Aorta (tissue), 5 donors: ENCODE measurements around the gene CDH26. TPM values are rescaled to one million over a fixed set of nuclear protein-coding genes. Genes with fewer than 3 reads are reported as not detected.

Experiments used
- ATAC-seq: fragments of 200-7000 bp; cut with Tn5 transposase; one replicate; pipeline ENCODE4 v1.9.1; 2022; ENCODE audit warnings: moderate library complexity; ENCODE audit not compliant: low FRiP score
- DNase-seq, 2 donors: peaks; one replicate each; pipeline ENCODE4 v3.0.0-alpha.2; 2020
- H3K27ac ChIP-seq, 2 donors: one replicate each; pipeline ENCODE4 v1.5.1; 2013; ENCODE audit warnings: low read length in 2 of 2, mild to moderate bottlenecking in 2 of 2, moderate library complexity in 2 of 2, control low read depth in 1 of 2, inconsistent platforms in 1 of 2, low read depth in 1 of 2
- H3K27me3 ChIP-seq, 2 donors: one replicate each; pipeline ENCODE4 v1.6.1; 2013; ENCODE audit warnings: control low read depth in 1 of 2, low read length in 1 of 2, mild to moderate bottlenecking in 1 of 2, moderate library complexity in 1 of 2; ENCODE audit not compliant: insufficient read depth in 2 of 2, control insufficient read depth in 1 of 2
- H3K36me3 ChIP-seq, 2 donors: one replicate each; pipeline ENCODE4 v1.6.1; 2013; ENCODE audit warnings: control low read depth in 1 of 2, low read length in 1 of 2, mild to moderate bottlenecking in 1 of 2; ENCODE audit not compliant: insufficient read depth in 2 of 2, control insufficient read depth in 1 of 2
- H3K4me1 ChIP-seq, 2 donors: one replicate each; pipeline ENCODE4 v1.6.1; 2013; ENCODE audit warnings: low read length in 2 of 2, control low read depth in 1 of 2, mild to moderate bottlenecking in 1 of 2, moderate library complexity in 1 of 2; ENCODE audit not compliant: insufficient read depth in 2 of 2, control insufficient read depth in 1 of 2
- H3K4me3 ChIP-seq, 2 donors: one replicate each; pipeline ENCODE4 v1.5.1; 2013; ENCODE audit warnings: low read length in 2 of 2, control low read depth in 1 of 2, mild to moderate bottlenecking in 1 of 2
- H3K9me3 ChIP-seq: one replicate; pipeline ENCODE4 v1.6.1; 2013; ENCODE audit warnings: mild to moderate bottlenecking, low read length; ENCODE audit not compliant: control insufficient read depth
- WGBS, 2 donors: extraction: QIAGEN DNeasy Blood & Tissue Kit; methylation state at CpG; one replicate each; pipeline ENCODE4 v1.1.7; 2013; 5-methylcytosine and 5-hydroxymethylcytosine counted together
- intact Hi-C, 2 donors: fragments of 100-400 bp; cut with DNase I; formaldehyde crosslinking; loops; one replicate each; pipeline versions ENCODE4 v1.14.2 to v1.15.0; 2022
- polyA plus RNA-seq, 2 donors: library from polyadenylated mRNA; stranded (reverse); fragments of 200-250 nt; gene quantifications; one replicate each; pipeline ENCODE4 v1.2.3, GENCODE V29; 2013
- total RNA-seq, 2 donors: library from RNA; stranded (reverse); fragmentation: NEBNext Ultra II Directional; extraction: Animal tissue kit (Norgen Biotek cat#: 25700); gene quantifications; one replicate each; pipeline ENCODE4 v1.2.1, GENCODE V29; 2021
- donor health status: healthy with polysubstance abuse.
- donor health status: Bipolar disorder and iron deficiency.
- donor health status: DM: no; HTN: no; CAD: no.
- donor health status: DM: no; HTN: no; CAD: no.
- donor health status: DM: yes; HTN: yes; CAD: no.

The CDH26 gene
- total and polyA plus RNA-seq, 4 donors, result 1.2 to 4.5 (median 2.8) TPM; not detected in 1

- intact Hi-C loops, result no loop called here
Observed at GRCh38 chr20:59939052-59939878, 19.0 kb upstream of the CDH26 start.

GRCh38 chr20:59939879-59940128 lies 18.4 kb upstream of the CDH26 start:
- Histone ChIP-seq H3K27me3 (no peaks in the 10 kb centered on the region), H3K27ac (peak overlapping the region in 1 of 2 donors; percentile 92), H3K4me1 (no peaks in the 10 kb centered on the region), H3K4me3 (peak overlapping the region; percentile 35 to 89), H3K36me3 (peaks cover 0 to 4% of the 10 kb centered on the region in 2 donors), H3K9me3 (no peaks in the 10 kb centered on the region)
- WGBS, 2 donors, result 0% methylated on average over 24 of the region's 24 CpGs
- ATAC-seq, result peak; percentile 55
- intact Hi-C loops, result no loop called here
- DNase-seq, result peak; percentile 71 to 81

More at GRCh38 chr20:59939052-59939878, 19.0 kb upstream of the CDH26 start:
- Histone ChIP-seq H3K27me3 (no peaks in the 10 kb centered on the region), H3K4me1 (no peaks in the 10 kb centered on the region), H3K36me3 (no peaks in the 10 kb centered on the region), H3K9me3 (no peaks in the 10 kb centered on the region), H3K4me3 (peak overlapping the region; percentile 35 to 89), H3K27ac (peak overlapping the region in 1 of 2 donors; percentile 92)
- WGBS, 2 donors, result 40 to 43% methylated on average over 96 to 104 of the region's 104 CpGs
- ATAC-seq, result no peak
- peak in 1 of 2 donors; percentile 76 for DNase-seq

- ATAC-seq (peak; percentile 98), DNase-seq (peak; percentile 99)
- WGBS, 2 donors, result 0% methylated on average over 57 of the region's 57 CpGs
- H3K4me1 ChIP-seq, result no peaks in the 10 kb centered on the region
- peak within 1 kb of the TSS; percentile 71 to 89 for H3K4me3 ChIP-seq
- peaks cover 0 to 5% of the 10 kb centered on the region in 2 donors for H3K36me3 ChIP-seq
- intact Hi-C loops, result no loop called here
- peak within 1 kb of the TSS; percentile 25 to 95 for H3K27ac ChIP-seq
- H3K9me3 ChIP-seq, result no peaks in the 10 kb centered on the region
- no peaks in the 10 kb centered on the region for H3K27me3 ChIP-seq
Observed at GRCh38 chr20:59940129-59940955, 17.9 kb upstream of the CDH26 start, which contains the start of the genes FAM217B and PPP1R3D. Gene FAM217B, plus strand, starts transcription at chr20:59940389. Its CDS starts 3,555 bp downstream, at chr20:59943944. Gene PPP1R3D, minus strand, starts transcription at chr20:59940305. Its CDS starts 374 bp downstream, at chr20:59939931.

GRCh38 chr20:59940956-59941294 lies 17.3 kb upstream of the CDH26 start:
- intact Hi-C loops, result no loop called here
- Histone ChIP-seq H3K27ac (peak overlapping the region; percentile 25 to 95), H3K36me3 (peaks cover 0 to 5% of the 10 kb centered on the region in 2 donors), H3K27me3 (no peaks in the 10 kb centered on the region), H3K9me3 (no peaks in the 10 kb centered on the region), H3K4me3 (peak overlapping the region; percentile 64 to 71), H3K4me1 (no peaks in the 10 kb centered on the region)
- 0% methylated on average over 4 of the region's 4 CpGs for WGBS, 2 donors
- DNase-seq (no peak), ATAC-seq (no peak)

GRCh38 chr20:59942245-59942644 lies 16.0 kb upstream of the CDH26 start:
- 80 to 84% methylated on average over 2 of the region's 2 CpGs for WGBS, 2 donors
- H3K4me3 ChIP-seq, result no peak overlapping the region
- H3K36me3 ChIP-seq, result peaks cover 0 to 5% of the 10 kb centered on the region in 2 donors
- no peak overlapping the region for H3K27ac ChIP-seq
- intact Hi-C loops, result no loop called here
- ATAC-seq (no peak), DNase-seq (no peak)
- H3K9me3 ChIP-seq, result no peaks in the 10 kb centered on the region
- H3K27me3 ChIP-seq, result no peaks in the 10 kb centered on the region
- no peaks in the 10 kb centered on the region for H3K4me1 ChIP-seq

- Histone ChIP-seq H3K4me3 (no peak overlapping the region), H3K4me1 (no peaks in the 10 kb centered on the region), H3K27me3 (no peaks in the 10 kb centered on the region), H3K27ac (no peak overlapping the region), H3K9me3 (no peaks in the 10 kb centered on the region), H3K36me3 (peaks cover 0 to 5% of the 10 kb centered on the region in 2 donors)
- DNase-seq (no peak), ATAC-seq (no peak)
- intact Hi-C loops, result no loop called here
- WGBS, 2 donors, result 76 to 79% methylated on average over 7 of the region's 7 CpGs
Observed at GRCh38 chr20:59944726-59945125, 13.5 kb upstream of the CDH26 start.

- H3K36me3 ChIP-seq, result peaks cover 0 to 5% of the 10 kb centered on the region in 2 donors
- H3K9me3 ChIP-seq, result no peaks in the 10 kb centered on the region
- intact Hi-C loops, result no loop called here
- no peak overlapping the region for H3K27ac ChIP-seq
- no peaks in the 10 kb centered on the region for H3K4me1 ChIP-seq
- H3K4me3 ChIP-seq, result no peak overlapping the region
- no peak for ATAC-seq
- H3K27me3 ChIP-seq, result no peaks in the 10 kb centered on the region
- WGBS, 2 donors, result 64% methylated on average over 3 of the region's 3 CpGs
- DNase-seq, result no peak
Observed at GRCh38 chr20:59945175-59945574, 13.0 kb upstream of the CDH26 start.

GRCh38 chr20:59945731-59946130 lies 12.5 kb upstream of the CDH26 start:
- 66 to 79% methylated on average over 2 of the region's 2 CpGs for WGBS, 2 donors
- no peak overlapping the region for H3K4me3 ChIP-seq
- no peaks in the 10 kb centered on the region for H3K27me3 ChIP-seq
- peaks cover 0 to 5% of the 10 kb centered on the region in 2 donors for H3K36me3 ChIP-seq
- ATAC-seq (no peak), DNase-seq (no peak)
- no peaks in the 10 kb centered on the region for H3K4me1 ChIP-seq
- intact Hi-C loops, result no loop called here
- no peak overlapping the region for H3K27ac ChIP-seq
- H3K9me3 ChIP-seq, result no peaks in the 10 kb centered on the region
